Measurements from ENCODE around the gene PACSIN2.
"Not testable (repeated sequence)": the region's sequence is repeated elsewhere in the genome, so short reads cannot be mapped to it uniquely, and the experiment has no call there.

PACSIN2 gene, protein sequence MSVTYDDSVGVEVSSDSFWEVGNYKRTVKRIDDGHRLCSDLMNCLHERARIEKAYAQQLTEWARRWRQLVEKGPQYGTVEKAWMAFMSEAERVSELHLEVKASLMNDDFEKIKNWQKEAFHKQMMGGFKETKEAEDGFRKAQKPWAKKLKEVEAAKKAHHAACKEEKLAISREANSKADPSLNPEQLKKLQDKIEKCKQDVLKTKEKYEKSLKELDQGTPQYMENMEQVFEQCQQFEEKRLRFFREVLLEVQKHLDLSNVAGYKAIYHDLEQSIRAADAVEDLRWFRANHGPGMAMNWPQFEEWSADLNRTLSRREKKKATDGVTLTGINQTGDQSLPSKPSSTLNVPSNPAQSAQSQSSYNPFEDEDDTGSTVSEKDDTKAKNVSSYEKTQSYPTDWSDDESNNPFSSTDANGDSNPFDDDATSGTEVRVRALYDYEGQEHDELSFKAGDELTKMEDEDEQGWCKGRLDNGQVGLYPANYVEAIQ

DNA sequence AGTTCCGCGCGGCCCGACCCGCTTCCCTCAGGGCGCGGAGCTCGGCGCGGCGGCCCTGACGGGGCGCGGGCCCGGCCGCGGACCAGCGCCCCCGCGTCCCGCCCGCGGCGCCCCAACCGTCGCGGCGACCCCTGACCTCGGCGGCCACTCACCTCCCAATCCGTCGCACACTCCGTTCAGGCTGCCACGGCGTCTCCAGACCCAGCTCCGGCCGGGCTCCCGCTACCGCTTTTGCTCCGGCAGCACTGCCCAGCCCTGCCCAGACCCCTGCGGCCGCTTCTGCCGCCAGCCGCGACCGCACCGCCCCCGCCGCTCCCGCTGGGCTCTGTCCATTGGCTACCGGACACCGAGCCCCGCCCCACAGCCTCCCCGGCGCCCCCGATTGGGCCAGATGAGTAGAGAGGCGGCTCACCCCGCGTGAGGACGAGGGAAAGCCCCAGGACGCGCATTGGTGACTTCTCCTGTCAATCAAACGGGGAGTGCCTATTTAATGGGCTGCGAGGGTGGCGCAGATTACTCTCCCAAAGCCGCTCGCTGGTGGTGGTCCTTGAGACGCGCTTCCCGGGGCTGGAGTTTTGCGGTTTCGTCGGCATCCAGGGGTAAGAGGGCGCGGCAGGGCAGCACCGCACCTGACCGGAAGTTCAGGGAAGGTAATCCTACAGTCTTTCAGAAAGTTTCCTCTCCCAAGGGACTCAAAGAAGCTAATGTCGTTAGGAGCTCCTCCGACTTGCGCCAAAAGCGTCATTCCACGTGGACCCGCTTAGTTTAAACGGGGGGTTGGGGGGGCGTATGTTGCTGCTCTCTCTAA, at the start of gene PACSIN2:
Gene PACSIN2 (minus strand): TSS at position 281 of the 808 bp plus-strand sequence. CDS start 103,069 bp downstream, outside the sequence.
- peak; percentile 90 for DNase-seq

DNA sequence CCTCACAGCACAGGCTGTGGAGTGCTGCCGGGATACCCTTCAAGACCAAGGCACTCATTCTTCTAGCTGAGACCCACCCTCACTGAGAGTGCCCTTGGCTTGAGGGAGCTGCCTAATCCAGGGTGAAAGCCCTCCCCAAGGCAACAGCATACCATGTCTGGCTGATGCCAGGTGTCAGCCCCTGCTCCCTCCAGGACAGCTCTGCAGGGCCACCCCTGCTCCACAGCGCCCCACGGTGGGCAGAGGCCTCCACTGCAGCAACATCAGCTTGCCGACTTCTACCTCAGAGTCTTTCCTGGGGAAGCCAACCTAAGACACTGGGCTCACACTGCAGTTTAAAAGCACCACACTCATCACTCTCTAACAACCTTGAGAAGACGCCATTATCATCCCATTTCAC, 45.2 kb upstream of the PACSIN2 start:
- no peak for DNase-seq

DNA sequence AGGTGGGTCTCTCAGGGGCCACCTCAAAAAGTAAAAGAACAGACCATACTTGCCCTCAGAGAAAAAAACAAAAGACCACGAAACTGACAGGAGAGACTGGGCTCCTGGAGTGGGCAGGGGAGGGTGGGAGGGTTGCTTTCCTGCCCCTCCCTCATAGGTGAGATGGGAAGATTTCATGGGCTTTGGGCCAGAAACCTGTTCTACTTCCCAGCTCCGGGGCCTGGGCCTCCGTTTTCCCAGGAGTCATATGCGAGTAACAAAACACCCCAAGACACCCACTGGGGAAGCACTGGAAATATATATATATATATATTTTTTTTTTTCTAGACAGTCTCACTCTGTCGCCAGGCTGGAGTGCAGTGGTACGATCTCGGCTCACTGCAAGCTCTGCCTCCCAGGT, 42.7 kb upstream of the PACSIN2 start:
- DNase-seq: no peak

DNA sequence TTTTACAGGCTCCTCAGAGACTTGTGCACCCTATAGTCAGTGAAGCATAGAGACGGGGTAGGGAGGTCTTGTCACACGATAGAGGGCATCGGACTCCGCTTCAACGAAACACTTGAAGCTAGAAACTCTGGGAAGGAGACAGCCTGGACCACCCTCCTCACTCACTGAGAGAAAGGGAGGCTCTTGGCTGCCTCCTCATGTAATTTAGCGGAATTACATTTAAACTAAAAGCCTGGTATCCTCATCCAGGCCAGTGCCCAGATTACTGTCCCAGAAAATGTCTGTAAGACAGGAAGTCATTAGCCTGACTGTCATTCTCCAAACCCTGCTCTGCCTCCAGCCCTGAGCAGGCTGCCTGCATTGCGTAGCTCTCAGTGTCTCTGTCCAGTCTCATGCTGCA, 38.2 kb upstream of the PACSIN2 start:
- no peak for DNase-seq

DNA sequence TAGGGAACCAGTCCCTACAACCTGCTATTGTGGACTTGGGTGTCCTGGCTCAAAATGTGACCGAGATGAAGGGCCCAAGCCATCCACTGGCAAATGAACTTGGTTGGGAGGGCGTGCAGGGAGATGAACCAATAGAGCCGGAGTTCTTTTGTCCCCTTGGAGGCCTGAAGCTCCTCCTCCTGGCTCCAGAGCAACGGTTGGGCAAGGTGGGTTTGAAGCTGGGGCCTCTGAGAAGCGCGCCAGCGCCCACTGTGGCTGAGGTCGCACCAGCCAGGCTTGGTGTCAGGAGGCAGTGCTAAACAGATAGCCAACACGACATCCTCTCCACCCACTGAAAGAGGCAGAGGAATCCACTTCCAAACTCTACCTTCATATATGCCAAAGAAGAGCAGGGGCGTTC, 36.0 kb upstream of the PACSIN2 start:
- no peak for DNase-seq

DNA sequence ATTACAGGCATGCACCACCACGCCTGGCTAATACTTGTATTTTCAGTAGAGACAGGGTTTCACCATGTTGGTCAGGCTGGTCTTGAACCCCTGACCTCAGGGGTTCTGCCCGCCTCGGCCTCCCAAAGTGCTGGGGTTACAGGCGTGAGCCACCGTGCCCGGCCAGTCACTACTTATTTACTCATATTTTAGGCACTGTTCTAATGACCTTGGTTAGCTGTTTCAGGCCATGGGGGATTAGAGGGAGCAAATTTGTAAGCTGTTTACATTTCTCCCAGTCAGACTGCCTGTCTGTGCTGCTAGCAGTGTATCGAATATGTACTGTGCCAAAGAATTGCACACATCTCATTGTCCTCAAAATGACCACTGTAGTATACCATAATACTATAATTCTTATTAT, 32.7 kb upstream of the PACSIN2 start:
- DNase-seq: no peak

DNA sequence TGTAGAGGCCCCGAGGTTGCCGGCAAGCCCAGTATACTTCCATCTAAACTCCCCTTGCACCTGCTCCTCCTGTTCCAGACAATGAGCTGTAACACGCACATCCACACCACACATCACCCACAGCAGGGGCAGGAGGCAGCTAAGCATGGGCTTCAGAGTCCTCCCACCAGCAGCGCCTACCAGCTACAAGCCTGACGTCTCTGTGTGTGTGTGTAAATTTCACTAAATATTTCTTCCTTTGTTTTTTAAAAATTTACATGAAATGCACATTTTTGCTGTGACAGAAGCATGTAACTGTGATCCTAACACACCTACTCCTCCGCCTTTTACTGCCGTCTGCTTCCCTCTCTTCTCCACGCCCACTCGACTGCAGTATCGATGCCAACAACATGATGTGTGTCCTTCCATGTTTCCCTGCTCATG, 29.4 kb upstream of the PACSIN2 start:
- no peak for DNase-seq

DNA sequence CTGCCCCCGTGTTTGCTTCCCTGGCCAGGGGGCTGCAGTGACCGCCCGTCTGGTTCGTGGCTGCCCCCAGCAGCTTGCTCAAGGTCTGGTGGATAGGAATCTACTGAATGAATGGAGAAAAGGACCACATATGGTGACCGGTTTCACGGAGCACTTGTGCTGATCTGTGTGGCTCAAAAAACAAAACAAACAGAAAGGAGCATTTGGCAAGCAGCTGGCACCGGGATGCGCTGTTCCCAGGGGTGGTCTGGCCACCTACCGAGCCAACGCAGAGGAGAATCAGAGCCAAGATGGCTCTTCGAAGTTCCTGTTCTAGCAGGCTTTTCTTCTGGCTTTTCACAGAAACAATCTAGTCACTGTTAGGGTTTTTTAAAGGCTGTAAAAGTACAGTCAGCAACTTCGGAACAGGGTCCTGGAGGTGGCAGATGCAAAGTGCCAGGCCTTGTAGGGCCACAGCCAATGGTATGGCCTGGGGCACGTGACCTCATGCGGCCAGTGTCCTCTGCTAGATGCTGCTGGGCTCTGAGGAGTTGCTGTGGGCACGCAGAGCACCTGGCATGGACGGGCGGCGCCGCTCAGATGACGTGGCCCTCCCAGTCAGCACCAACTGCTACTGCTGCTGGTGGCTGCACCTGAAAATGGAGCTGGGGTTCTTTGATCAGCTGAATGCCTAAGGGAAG, 27.3 kb upstream of the PACSIN2 start:
- DNase-seq: peak; percentile 74

DNA sequence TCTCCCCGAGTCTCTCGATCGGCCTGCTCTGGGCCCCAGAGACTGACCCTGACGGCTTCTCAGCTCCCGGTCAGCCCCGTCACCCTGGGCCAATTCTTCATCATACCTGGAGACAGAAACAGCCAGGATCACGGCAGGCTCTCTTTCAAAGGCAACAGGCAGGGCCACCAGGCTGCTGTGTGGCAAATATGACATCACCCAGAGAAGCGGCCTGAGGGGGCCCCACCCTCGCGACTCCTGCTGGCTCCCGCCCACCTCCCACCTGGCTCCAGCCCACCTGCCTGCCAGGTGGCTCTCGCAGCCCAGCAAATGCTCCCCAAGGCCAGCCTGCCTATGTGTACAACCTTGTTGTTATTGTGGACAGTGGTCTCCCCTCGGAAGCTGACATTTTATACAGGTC, 24.9 kb upstream of the PACSIN2 start:
- no peak for DNase-seq

DNA sequence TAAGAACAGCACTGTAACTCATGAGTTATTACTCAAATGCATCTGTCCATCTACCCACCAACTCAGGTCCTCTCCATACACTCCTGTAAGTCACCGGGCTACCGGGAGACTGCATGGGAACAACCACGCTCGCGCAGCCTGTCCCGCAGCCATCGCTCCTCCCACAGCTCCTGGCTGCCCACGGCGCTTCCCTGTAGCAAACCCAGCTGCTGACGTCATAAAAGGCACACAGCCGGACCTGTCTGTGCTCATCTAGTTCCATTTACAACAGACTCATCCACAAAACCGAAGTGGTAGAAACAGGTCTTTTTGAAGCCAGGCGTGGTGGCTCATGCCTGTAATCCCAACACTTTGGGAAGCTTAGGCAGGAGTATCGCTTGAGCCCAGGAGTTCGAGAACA, 23.4 kb upstream of the PACSIN2 start:
- no peak for DNase-seq

DNA sequence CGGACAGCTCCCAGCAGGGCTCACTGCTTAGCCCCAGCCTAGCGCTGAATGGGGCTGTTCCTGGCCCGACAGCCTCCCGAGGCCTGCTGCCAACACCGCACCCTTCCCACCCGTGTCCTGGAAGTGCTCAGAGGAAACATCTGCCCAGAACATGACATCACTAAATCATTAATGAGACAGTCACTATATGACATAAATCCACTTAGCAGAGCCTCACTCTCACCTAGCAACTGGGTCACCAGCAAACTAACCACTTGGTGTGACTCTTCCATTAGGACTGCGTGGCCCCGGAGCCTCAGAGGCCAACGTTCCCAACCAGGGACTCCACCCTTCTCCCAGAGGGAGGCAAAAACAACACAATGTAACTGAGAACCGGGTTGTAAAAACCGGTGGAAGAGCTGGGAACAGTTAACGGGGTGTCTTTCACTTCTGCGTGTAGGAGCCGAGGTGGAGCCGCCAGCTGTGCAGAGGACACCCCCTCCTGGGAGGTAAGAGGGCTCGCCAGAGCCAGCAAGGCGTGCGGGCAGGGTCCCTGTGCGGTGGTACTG, 21.4 kb upstream of the PACSIN2 start:
- no peak for DNase-seq

DNA sequence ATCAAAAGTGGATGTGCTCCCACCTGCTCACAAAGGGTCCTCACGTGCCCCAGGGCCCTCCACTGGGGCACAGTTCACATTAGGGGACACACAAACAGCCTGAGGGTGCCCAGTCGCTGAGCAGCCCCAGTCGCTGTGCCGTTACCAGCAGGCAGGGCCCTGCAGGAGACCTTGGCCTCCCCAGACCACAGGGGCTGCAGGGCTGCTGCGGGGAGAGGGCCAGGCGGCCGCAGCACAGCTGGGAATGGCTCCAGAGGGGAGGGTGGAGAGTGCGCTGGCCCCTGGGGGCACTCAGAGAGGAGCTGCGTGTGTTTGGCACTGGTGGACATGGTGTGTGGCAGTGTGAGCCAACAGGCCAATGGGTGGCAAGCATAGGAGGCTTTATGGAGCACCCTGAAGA, 20.3 kb upstream of the PACSIN2 start:
- no peak for DNase-seq

DNA sequence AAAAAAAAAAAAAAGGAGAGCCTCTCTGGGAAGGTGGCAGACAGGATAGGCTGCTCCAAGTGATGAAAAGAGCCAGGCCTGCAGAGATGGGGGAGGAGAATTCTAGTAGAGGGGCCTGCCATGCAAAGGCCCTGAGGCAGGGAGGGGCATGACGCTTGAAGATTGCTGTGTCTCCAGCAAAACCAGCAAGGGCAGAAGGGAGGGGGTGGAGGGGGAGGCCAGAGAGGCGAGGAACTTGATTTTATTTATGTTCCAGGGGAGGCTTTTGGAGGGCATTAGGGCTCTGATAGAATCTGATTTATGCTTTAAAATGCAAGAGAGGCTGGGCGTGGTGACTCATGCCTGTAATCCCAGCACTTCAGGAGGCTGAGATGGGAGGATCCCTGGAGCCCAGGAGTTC, 16.7 kb upstream of the PACSIN2 start:
- DNase-seq: no peak

DNA sequence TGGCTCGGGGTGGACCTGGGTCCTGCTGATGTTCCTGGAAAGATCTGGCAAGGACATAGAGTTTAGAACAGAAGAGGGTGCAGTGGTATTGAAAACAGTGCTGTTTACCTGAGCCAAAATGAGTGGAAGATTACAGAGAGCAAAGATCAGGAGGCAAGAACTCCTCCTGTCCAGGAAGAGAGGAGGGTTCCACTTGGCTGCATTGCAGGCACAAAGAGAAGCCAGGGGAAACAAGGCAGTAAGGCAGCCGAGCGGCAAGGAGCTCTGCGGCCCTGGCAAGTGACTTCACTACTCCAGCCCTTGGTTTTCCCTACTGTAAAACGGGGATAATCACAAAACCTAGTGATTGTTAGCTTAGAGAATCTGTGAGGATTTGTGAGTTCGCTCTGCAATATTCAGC, 3.7 kb upstream of the PACSIN2 start:
- DNase-seq: no peak

DNA sequence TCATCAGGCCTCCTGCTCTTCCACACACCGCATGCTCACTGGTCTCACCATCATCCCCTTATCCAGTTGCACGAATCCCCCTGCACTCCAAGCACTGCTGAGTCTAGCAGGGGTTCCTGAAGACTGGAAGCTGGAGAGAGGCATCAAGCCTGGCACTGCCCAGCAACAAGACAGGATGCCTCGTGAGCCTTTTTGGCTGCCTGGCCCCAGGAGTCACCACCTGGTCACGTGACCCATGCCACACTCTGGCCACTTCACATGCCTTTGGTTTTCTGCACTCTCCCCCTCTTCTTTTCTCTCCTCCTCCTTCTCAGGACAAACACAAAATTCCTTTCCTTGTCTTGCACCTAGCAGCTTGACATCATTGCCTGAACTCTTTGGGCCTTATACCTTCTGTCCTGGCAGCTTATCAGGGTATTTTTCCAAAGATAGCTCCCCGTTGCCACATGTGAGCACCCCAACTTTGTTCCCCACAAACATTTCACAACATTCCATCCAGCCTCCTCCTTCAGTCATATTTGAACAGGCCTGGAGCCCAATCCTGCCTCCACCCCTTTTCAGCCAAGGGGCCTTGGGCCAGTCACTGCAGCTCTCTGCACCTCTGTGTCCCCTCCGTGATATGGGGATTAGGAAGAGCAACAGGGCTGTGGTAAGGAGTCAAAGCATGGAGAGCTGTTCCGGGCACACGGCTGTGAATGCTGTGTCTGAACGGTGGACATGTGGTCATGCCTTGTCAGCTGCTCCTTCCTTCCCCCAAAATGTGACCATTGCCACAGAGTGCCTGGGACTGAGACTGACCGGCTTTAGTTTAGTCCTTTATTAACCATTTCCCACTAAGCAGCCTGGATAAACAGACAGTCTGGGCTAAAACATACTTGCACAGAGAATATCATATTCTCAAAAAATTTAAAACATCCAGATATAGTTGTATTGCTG, 2.8 kb upstream of the PACSIN2 start:
- DNase-seq: no peak

DNA sequence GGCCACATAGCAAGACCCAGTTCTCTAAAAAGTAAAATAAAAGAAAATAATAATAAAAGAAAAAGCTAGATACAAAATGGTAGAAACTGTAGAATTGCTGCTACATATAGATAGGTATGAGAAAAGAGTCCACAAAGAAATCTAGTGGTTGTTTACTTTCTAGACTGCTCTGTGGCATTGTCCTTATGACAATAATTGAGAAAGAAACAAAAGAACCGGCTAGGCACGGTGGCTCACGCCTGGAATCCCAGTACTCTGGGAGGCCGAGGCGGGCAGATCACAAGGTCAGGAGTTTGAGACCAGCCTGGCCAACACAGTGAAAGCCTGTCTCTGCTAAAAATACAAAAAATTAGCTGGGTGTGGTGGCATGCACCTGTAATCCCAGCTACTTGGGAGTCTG, 1.2 kb upstream of the PACSIN2 start:
- DNase-seq: not testable (repeated sequence)

DNA sequence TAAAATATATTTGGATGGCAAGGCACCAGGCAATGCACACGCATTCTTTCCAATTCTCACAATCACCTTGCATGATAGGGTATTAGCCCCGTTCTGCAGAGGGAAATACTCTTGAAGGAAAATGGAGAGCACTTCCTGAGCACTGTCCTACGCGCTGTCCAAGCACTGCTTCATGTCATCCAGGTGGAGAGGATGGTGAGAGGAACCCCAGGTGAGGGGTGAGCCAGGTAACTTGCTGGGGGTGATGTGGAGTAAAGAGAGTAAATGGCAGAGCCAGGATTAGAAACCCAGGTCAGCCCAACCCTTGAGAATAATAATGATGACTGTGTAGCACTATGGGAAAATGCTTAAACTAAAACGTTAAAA, 711 bp upstream of the PACSIN2 start:
- DNase-seq: no peak

DNA sequence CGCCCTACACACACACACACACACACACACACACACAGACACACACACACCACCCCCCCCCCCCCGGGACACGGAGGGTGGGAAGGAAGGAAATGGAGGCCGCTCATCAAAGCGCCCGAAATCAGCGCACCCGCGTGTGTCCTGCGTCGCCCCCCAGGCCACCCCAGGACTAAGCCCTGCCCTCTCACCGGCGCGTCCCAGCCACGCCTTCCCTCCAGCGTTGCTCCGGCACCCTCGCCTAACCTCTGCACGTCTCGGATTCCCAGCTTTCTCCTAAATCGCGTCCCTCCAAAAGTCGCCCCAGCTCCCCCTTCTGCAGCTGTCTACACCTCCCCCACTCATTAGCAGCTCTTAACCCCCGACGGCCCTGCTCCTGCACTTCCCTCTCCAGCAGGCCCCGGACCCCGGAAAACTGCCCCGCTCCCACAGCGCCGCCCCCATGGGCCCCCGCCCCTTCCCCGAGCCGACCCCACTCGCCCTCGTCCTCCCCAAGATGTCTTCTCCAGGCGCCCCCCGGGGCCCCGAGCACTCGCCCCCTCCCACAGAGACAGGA, 557 bp downstream of the PACSIN2 start:
- no peak for DNase-seq

DNA sequence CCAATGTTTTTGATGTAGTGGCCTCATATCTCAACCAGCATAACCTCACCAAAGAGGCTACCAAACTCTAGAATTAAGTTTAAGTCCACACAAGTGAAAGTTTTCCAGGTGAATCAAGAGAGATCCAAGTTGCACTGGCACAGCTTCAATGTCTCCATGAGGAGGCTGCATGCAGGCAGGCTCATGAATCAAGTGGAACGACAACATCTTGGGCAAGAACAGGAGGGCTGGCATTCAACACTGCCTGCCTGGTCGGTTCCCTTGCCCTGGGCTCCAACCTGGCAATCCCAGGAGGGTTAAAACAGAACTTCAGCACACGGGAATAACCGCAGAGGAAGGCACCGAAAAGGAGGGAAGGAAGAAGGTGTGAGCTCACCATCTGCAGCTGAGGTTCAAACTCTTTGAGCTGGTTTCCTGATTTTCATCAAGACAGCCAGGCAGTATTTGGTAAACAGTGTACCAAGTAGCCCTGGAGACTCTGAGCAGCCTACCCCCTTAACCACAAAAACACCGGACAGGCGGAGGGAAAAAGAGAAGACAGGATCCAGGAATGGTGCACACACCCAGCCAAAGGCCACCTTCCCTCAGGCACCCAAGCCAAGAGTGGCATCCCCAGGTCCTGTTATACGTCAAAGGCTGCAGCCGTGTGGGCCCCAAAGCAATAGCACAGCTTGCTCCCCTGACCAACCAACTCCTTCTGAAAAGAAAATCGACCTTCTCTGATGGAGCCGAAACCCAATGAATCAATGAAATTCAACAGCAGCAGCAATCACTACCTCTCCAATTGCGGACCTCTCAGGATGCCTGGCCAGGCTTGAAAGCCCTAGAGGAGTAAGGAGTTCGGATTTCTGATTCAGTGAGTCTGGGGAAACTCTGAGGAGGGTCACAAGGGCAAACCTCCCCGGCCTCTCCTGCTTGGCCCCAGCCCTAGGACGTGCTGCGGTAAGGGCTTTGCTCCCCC, 1.3 kb downstream of the PACSIN2 start:
- DNase-seq: no peak

DNA sequence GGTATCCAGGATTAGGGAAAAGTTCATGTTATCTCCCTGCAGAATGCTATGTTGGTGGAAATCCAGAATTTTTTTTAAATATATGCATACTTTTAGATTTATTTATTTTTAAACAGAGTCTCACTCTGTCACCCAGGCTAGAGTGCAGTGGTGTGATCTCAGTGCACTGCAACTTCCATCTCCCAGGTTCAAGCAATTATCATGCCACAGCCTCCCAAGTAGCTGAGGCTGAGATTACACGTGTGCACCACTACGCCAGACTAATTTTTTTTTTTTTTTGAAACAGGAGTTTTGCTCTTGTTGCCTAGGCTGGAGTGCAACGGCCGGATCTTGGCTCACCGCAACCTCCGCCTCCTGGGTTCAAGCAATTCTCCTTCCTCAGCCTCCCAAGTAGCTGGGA, 2.6 kb downstream of the PACSIN2 start:
- DNase-seq: no peak

DNA sequence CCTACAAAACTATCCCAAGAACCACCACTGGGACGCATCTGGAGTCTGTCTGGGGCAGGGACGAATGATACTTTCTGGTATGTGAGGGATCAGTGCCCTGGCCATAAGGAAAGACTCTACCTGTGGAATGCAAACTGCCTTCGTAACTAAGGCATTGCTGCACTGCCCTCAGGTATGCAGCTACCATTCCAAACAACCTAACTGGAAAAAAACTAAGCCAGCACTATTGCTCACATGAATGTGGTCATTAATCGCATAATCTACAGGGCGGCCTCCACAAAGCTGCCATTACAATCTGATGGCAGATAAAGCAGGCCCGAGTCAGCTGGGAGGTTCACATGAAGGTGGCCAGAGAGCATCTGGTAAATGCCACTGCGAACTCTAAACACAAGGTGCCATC, 3.9 kb downstream of the PACSIN2 start:
- DNase-seq: no peak

Data from NCI-H2107 (cell line).